SU-DHL-6 (cell line): ENCODE measurements around the gene ATP10D.

Experiments
- H2AFZ ChIP-seq: fragments of 200-600 bp; sonication (generic); 2 replicates; pipeline ENCODE4 v1.6.1; 2014; ENCODE audit warnings: low read depth, mild to moderate bottlenecking, moderate library complexity, mixed read lengths, antibody characterized with exemption, low read length; ENCODE audit not compliant: severe bottlenecking
- H3F3A ChIP-seq: fragments of 200-600 bp; shearing (Covaris generic); 2 replicates; pipeline ENCODE4 v1.6.0; 2016; ENCODE audit warnings: antibody characterized with exemption, mild to moderate bottlenecking; ENCODE audit not compliant: insufficient read depth
- H3K27ac ChIP-seq: fragments of 200-600 bp; sonication (generic); 2 replicates; pipeline ENCODE4 v1.5.1; 2016; ENCODE audit warnings: low read depth, mild to moderate bottlenecking, low read length, moderate library complexity, mixed read lengths
- H3K27me3 ChIP-seq: fragments of 200-600 bp; sonication (generic), shearing (Covaris generic); 2 replicates; pipeline ENCODE4 v1.6.0; 2014; ENCODE audit warnings: mild to moderate bottlenecking, low read length
- H3K36me3 ChIP-seq: fragments of 200-600 bp; sonication (generic); 2 replicates; pipeline ENCODE4 v1.6.1; 2014; ENCODE audit warnings: mild to moderate bottlenecking, low read length, mixed read lengths
- H3K4me2 ChIP-seq: fragments of 300-600, 200-600 bp; shearing (Covaris generic), sonication (generic); 2 replicates; pipeline ENCODE4 v1.6.0; 2014; ENCODE audit warnings: low read length, low read depth, mild to moderate bottlenecking; ENCODE audit not compliant: poor library complexity, severe bottlenecking
- H3K4me3 ChIP-seq: fragments of 200-600 bp; sonication (generic); 2 replicates; pipeline ENCODE4 v1.5.1; 2014; ENCODE audit warnings: antibody characterized with exemption, low read length, mild to moderate bottlenecking, mixed read lengths; ENCODE audit not compliant: insufficient read depth, poor library complexity, severe bottlenecking
- H3K79me2 ChIP-seq: fragments of 200-600 bp; sonication (generic); 2 replicates; pipeline ENCODE4 v1.6.1; 2014; ENCODE audit warnings: mild to moderate bottlenecking, low read length, moderate library complexity; ENCODE audit not compliant: insufficient read depth
- H3K9ac ChIP-seq: fragments of 200-600 bp; sonication (generic); 2 replicates; pipeline ENCODE4 v1.7.0; 2014; ENCODE audit warnings: mild to moderate bottlenecking, low read length
- H3K9me2 ChIP-seq: fragments of 200-600 bp; sonication (generic); replicated peaks from 2 replicates; pipeline ENCODE4 v1.6.1; 2014; ENCODE audit warnings: low read length; ENCODE audit not compliant: insufficient read depth
- H3K9me3 ChIP-seq: fragments of 200-600 bp; sonication (generic); 2 replicates; pipeline ENCODE4 v1.6.1; 2014; ENCODE audit warnings: low read length, mixed read lengths; ENCODE audit not compliant: insufficient read depth
- H4K20me1 ChIP-seq: fragments of 200-600 bp; sonication (generic); 2 replicates; pipeline ENCODE4 v1.6.1; 2014; ENCODE audit warnings: low read depth, mild to moderate bottlenecking, antibody characterized with exemption, low read length, moderate library complexity, mixed read lengths
- CTCF ChIP-seq: fragments of 200-600 bp; sonication (generic); IDR thresholded peaks from one replicate; pipeline ENCODE4 v1.5.1; 2017; ENCODE audit warnings: antibody characterized with exemption, mild to moderate bottlenecking, low read length, moderate library complexity; ENCODE audit not compliant: insufficient read depth, poor library complexity, severe bottlenecking
- EZH2phosphoT487 ChIP-seq: fragments of 200-600 bp; sonication (generic), shearing (Covaris generic); conservative IDR thresholded peaks from 2 replicates; pipeline ENCODE4 v1.6.1; 2018; ENCODE audit warnings: mild to moderate bottlenecking, antibody characterized with exemption, low read length, moderate library complexity, mixed read lengths

The ATP10D gene

GRCh38 chr4:47485047-47485692 lies at the start of gene ATP10D:
Gene ATP10D (plus strand): TSS chr4:47485275. CDS start chr4:47512541, 27,266 bp downstream.
- TF ChIP-seq CTCF: no peak
- Histone ChIP-seq H3K27ac (no peak within 1 kb of the TSS), H2AFZ (peak within 1 kb of the TSS; percentile 94), H4K20me1 (no peaks in the 10 kb centered on the region), H3F3A (peaks cover 4% of the 10 kb centered on the region; the same call in 1 of the 2 replicates), H3K79me2 (no peaks in the 10 kb centered on the region), H3K4me3 (peak within 1 kb of the TSS; percentile 82), H3K9me2 (no peaks in the 10 kb centered on the region), H3K9me3 (no peaks in the 10 kb centered on the region), H3K9ac (peak within 1 kb of the TSS; percentile 66), H3K36me3 (no peaks in the 10 kb centered on the region), H3K27me3 (no peaks in the 10 kb centered on the region), H3K4me2 (peak within 1 kb of the TSS; percentile 84)

GRCh38 chr4:47442980-47443379 lies 42.1 kb upstream of the ATP10D start:
- no peak overlapping the region for H3K4me3 ChIP-seq
- no peaks in the 10 kb centered on the region for H3F3A ChIP-seq
- H3K9ac ChIP-seq: no peak overlapping the region
- H3K4me2 ChIP-seq: no peak overlapping the region
- no peaks in the 10 kb centered on the region for H3K79me2 ChIP-seq
- H3K27me3 ChIP-seq: no peaks in the 10 kb centered on the region
- no peaks in the 10 kb centered on the region for H3K36me3 ChIP-seq
- no peaks in the 10 kb centered on the region for H4K20me1 ChIP-seq
- no peaks in the 10 kb centered on the region for H3K9me3 ChIP-seq
- no peak overlapping the region for H2AFZ ChIP-seq
- TF ChIP-seq EZH2phosphoT487 (no peak), CTCF (no peak)
- no peaks in the 10 kb centered on the region for H3K9me2 ChIP-seq
- no peak overlapping the region for H3K27ac ChIP-seq

GRCh38 chr4:47444031-47444430 lies 41.0 kb upstream of the ATP10D start:
- Histone ChIP-seq H3K36me3 (no peaks in the 10 kb centered on the region), H3K27me3 (no peaks in the 10 kb centered on the region), H3K9me3 (no peaks in the 10 kb centered on the region), H3K4me2 (no peak overlapping the region), H3F3A (no peaks in the 10 kb centered on the region), H4K20me1 (no peaks in the 10 kb centered on the region), H3K79me2 (no peaks in the 10 kb centered on the region), H2AFZ (no peak overlapping the region), H3K9me2 (no peaks in the 10 kb centered on the region), H3K4me3 (no peak overlapping the region), H3K27ac (no peak overlapping the region), H3K9ac (no peak overlapping the region)
- TF ChIP-seq EZH2phosphoT487 (no peak), CTCF (no peak)
